ENCODE results near the gene GPR31.

- TF ChIP-seq CTCF (IDR thresholded peaks at IDR 0.05): no peak
- no peak for TF ChIP-seq MAX (IDR thresholded peaks at IDR 0.05; ENCODE audit: low read depth)
- no peak for TF ChIP-seq TCF12 (IDR thresholded peaks at IDR 0.05)
Measured at GRCh38 chr6:167129159-167129558, 28.6 kb downstream of the GPR31 start.

Measured in SK-N-SH (cell line).